Astrocyte of the spinal cord (primary cell): ENCODE data around the gene ATG7.

ENCODE experiments used
- DNase-seq: peaks from one replicate; pipeline ENCODE4 v3.0.0; 2011; ENCODE audit warnings: low read depth, low spot score
- H3K4me3 ChIP-seq: 2 replicates; pipeline ENCODE4 v1.5.1; 2011; ENCODE audit warnings: low read depth, mild to moderate bottlenecking, low read length, moderate library complexity
- CTCF ChIP-seq: IDR thresholded peaks from 2 replicates; pipeline ENCODE4 v1.5.1; 2012; ENCODE audit warnings: low read depth, mild to moderate bottlenecking, low read length, inconsistent platforms
- in situ Hi-C: cut with HindIII; loops from 2 replicates; pipeline ENCODE4 v1.10.0; 2017; ENCODE audit warnings: low sequenced_read_pairs

ATG7 gene

GRCh38 chr3:11370191-11370590 lies 98.0 kb downstream of the ATG7 start:
- DNase-seq: peak; percentile 48
- in situ Hi-C loops: no loop called here
- no peak overlapping the region for H3K4me3 ChIP-seq
- TF ChIP-seq CTCF: no peak

- no peak overlapping the region for H3K4me3 ChIP-seq
- no peak for DNase-seq
- TF ChIP-seq CTCF: no peak
- in situ Hi-C loops: no loop called here
Measured at GRCh38 chr3:11370966-11371365, 98.8 kb downstream of the ATG7 start.

DNA sequence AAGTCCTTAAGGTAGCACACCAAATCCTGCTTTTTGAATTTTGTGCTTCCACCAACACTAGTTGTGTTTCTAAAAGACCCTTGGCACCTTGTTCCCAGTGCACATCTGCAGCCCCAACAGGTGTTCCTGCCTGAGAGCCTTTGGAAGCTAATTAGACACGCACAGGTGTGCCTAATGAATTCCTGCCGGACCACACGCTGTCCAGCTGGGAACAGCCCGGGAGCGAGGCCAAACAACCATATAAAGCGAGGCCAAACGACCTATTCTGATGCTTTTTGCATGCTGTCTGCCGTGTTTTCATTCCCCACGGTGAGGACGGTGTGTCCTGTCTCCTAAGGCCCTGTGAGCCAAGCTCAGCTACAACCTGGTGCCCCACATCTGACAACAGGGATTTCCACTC lies 99.5 kb downstream of the ATG7 start:
- no peak for TF ChIP-seq CTCF
- DNase-seq: no peak
- H3K4me3 ChIP-seq: no peak overlapping the region
- in situ Hi-C loops: no loop called here

DNA sequence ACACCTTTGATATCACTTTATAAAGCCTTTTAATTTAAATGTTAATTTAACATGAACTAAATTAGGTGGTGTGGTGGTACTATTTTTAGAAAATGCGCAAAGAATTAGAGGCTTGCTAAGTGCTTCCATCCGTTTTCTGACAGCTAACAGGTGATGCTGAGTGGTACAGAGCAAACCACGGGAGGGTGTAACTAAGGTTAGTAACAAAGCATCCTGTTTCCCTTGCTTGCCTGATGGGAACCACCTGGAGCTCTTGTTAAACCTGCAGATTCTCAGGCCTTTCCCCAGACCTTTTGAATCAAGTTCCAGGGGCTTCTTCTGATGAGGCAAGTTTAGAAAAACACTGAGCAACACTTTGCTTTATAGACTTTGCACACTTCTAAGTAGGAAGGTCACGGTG lies 101.0 kb downstream of the ATG7 start:
- in situ Hi-C loops: no loop called here

DNA sequence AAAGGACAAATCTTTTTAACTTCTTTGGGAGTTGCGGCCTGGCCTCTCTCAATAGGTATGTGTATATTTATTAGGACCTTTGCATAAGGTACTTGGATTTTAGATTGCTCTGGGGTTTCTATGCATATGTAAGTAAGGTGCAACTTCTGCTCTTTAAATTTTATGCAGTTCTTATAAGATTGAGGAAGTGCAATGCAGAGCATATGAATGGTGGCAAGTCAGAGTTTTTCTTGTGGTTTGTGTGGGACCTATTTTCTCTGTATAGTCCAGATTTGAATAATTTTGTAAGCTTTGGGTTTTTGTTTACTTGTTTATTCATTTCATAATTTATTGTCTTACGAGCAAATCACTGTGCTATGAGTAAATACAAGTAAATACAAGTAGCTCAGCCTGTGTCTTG lies 101.5 kb downstream of the ATG7 start:
- no peak for TF ChIP-seq CTCF
- in situ Hi-C loops: no loop called here
- no peak overlapping the region for H3K4me3 ChIP-seq
- DNase-seq: no peak

More for the DNA sequence above, 101.0 kb downstream of the ATG7 start:
- H3K4me3 ChIP-seq: no peak overlapping the region
- no peak for TF ChIP-seq CTCF
- DNase-seq: no peak

DNA sequence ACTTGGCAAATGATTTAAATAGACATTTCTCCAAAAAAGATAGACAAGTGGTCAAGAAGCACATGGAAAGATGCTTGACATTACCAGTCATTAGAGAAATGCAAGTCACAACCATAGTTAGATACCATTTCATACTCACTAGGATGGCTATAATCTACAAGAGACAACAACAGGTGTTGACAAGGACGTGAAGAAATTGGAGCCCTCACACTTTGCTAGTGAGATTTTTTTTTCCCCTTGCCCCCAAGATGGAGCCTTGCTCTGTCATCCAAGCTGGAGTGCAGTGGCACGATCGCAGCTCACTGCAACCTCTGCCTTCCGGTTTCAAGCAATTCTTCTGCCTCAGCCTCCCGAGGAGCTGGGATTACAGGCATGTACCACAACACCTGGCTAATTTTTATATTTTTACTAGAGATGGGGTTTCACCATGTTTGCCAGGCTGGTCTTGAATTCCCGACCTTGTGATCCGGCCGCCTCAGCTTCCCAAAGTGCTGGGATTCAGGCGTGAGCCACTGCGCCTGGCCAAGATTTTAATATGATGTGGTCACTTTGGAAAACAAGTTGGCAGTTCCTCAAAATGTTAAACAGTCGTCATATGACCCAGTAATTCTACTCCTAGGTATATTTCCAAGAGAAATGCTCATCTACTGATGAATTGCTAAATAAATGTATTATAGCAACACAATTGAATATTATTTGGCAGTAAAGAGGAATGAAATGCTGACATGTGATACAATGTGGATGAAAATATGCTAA lies 103.3 kb downstream of the ATG7 start:
- TF ChIP-seq CTCF: no peak
- DNase-seq: no peak
- in situ Hi-C loops: loop anchor here (25.0 kb wide), 1 partner anchor 237 kb away; no protein-coding TSS in a partner anchor
- no peak overlapping the region for H3K4me3 ChIP-seq
